PC-9 (cell line): ENCODE data around the gene TMCO6. TPM values are rescaled to one million over a fixed set of nuclear protein-coding genes. Genes with fewer than 3 reads are reported as not detected.
"Not testable (repeated sequence)": the region's sequence is repeated elsewhere in the genome, so short reads cannot be mapped to it uniquely, and the experiment has no call there.

Source experiments
- BruUV-seq: library from RNA; stranded (reverse); fragments of 400-500 nt; replicated peaks from 2 replicates; lab custom pipeline; 2021; lab: Mats Ljungman, UMichigan
- CTCF ChIA-PET: fragments of 300-600 bp; sonication (Branson Sonifier 250); formaldehyde crosslinking; loops from one replicate; lab custom pipeline; 2022; ENCODE audit warnings: antibody characterized with exemption; lab: Charles Lee
- POLR2A ChIA-PET: fragments of 300-600 bp; sonication (Branson Sonifier 250); formaldehyde crosslinking; loops from one replicate; lab custom pipeline; 2022; ENCODE audit warnings: antibody characterized with exemption; ENCODE audit not compliant: unreplicated experiment; lab: Charles Lee
- DNase-seq, 2 experiments: peaks; one replicate each; pipeline versions ENCODE4 v3.0.0 to v3.0.0-alpha.2; 2015 to 2022; ENCODE audit warnings: mixed read lengths in 1 of 2
- H2AFZ ChIP-seq: fragments of 200-600 bp; sonication (generic); 2 replicates; pipeline ENCODE4 v1.8.1; 2017; ENCODE audit warnings: antibody characterized with exemption
- H3F3A ChIP-seq: fragments of 200-600 bp; sonication (generic); 2 replicates; pipeline ENCODE4 v1.8.1; 2017; ENCODE audit warnings: antibody characterized with exemption, mild to moderate bottlenecking, low read depth; ENCODE audit not compliant: insufficient read depth
- H3K27ac ChIP-seq: fragments of 200-600 bp; sonication (generic); 2 replicates; pipeline ENCODE4 v1.6.1; 2016; ENCODE audit warnings: mixed run types
- H3K27me3 ChIP-seq: fragments of 200-600 bp; sonication (generic); 2 replicates; pipeline ENCODE4 v1.6.1; 2016; ENCODE audit warnings: low read depth, mixed run types; ENCODE audit not compliant: insufficient read depth
- H3K36me3 ChIP-seq: fragments of 200-600 bp; sonication (generic); 2 replicates; pipeline ENCODE4 v1.6.1; 2016; ENCODE audit warnings: low read depth, mixed run types
- H3K4me1 ChIP-seq: fragments of 200-600 bp; sonication (generic); replicated peaks from 2 replicates; pipeline ENCODE4 v1.6.1; 2016; ENCODE audit warnings: mixed run types; ENCODE audit not compliant: insufficient read depth
- H3K4me2 ChIP-seq: fragments of 200-600 bp; sonication (generic); 2 replicates; pipeline ENCODE4 v1.6.1; 2017; ENCODE audit warnings: mixed run types
- H3K4me3 ChIP-seq: fragments of 200-600 bp; sonication (generic); 2 replicates; pipeline ENCODE4 v1.6.1; 2016; ENCODE audit warnings: mixed run types
- H3K79me2 ChIP-seq: fragments of 200-600 bp; sonication (generic); 2 replicates; pipeline ENCODE4 v1.6.1; 2017; ENCODE audit warnings: low read depth, mixed run types
- H3K9me2 ChIP-seq: fragments of 200-600 bp; sonication (generic); 2 replicates; pipeline ENCODE4 v1.8.1; 2017; ENCODE audit warnings: mild to moderate bottlenecking; ENCODE audit not compliant: insufficient read depth
- H3K9me3 ChIP-seq: fragments of 200-600 bp; sonication (generic); 2 replicates; pipeline ENCODE4 v1.8.1; 2016; ENCODE audit warnings: low read depth; ENCODE audit not compliant: insufficient read depth
- H4K20me1 ChIP-seq: fragments of 200-600 bp; sonication (generic); 2 replicates; pipeline ENCODE4 v1.8.1; 2017; ENCODE audit not compliant: insufficient read depth
- CTCF ChIP-seq: fragments of 200-600 bp; sonication (generic); conservative IDR thresholded peaks from 2 replicates; pipeline ENCODE4 v1.6.1; 2017; ENCODE audit warnings: mixed run types, antibody characterized with exemption, mild to moderate bottlenecking, moderate library complexity
- EZH2 ChIP-seq: fragments of 200-600 bp; sonication (generic); IDR thresholded peaks from 2 replicates; pipeline ENCODE4 v1.8.0; 2017; ENCODE audit warnings: antibody characterized with exemption, low read depth
- intact Hi-C: fragments of 100-400 bp; cut with micrococcal nuclease; formaldehyde crosslinking; loops from one replicate; pipeline ENCODE4 v1.10.0; 2022; ENCODE audit not compliant: unreplicated experiment
- total RNA-seq: library from RNA; stranded (reverse); gene quantifications from 2 replicates; pipeline ENCODE4 v1.2.3, GENCODE V29; 2021

Gene TMCO6
- total RNA-seq, 1 experiment from 2014 or later, result 12.1 TPM

- H3K4me3 ChIP-seq, result no peak overlapping the region
- no peaks in the 10 kb centered on the region for H3K36me3 ChIP-seq
- POLR2A ChIA-PET, result no interaction called here
- no peaks in the 10 kb centered on the region for H3K27me3 ChIP-seq
- no peaks in the 10 kb centered on the region for H3K9me3 ChIP-seq
- TF ChIP-seq CTCF (no peak), EZH2 (no peak)
- CTCF ChIA-PET, result interaction anchor here (0.6 kb wide), 1 partner anchor 63 kb away, joined by 3 read pairs; no protein-coding TSS in a partner anchor
- intact Hi-C loops, result loop anchor here (2.0 to 5.0 kb wide), 3 partner anchors 73 to 290 kb away; partner anchors contain the start of genes APBB3, HBEGF and SLC35A4
- peaks cover 16% of the 10 kb centered on the region for H3K79me2 ChIP-seq
- H3F3A ChIP-seq, result peaks cover 6% of the 10 kb centered on the region; the same call in 1 of the 2 replicates
- H3K27ac ChIP-seq, result no peak overlapping the region
- H3K4me1 ChIP-seq, result peaks cover 16% of the 10 kb centered on the region
- no peak for DNase-seq
- H3K9me2 ChIP-seq, result no peaks in the 10 kb centered on the region
- H4K20me1 ChIP-seq, result no peaks in the 10 kb centered on the region
- BruUV-seq, result no TSS peak
- H2AFZ ChIP-seq, result no peak overlapping the region
- no peak overlapping the region for H3K4me2 ChIP-seq
These were observed 1.7 kb upstream of the TMCO6 start for GRCh38 chr5:140637371-140638100.

- Histone ChIP-seq H3K27ac (peak overlapping the region; percentile 73), H3K4me1 (peaks cover 10% of the 10 kb centered on the region), H2AFZ (peak overlapping the region; percentile 90), H3K4me3 (peak overlapping the region; percentile 78), H3K4me2 (peak overlapping the region; percentile 79), H3K79me2 (peaks cover 16% of the 10 kb centered on the region)
- H4K20me1 ChIP-seq, DNase-seq, H3K9me3 ChIP-seq, H3K27me3 ChIP-seq, H3F3A ChIP-seq, H3K36me3 ChIP-seq, POLR2A ChIA-PET, H3K9me2 ChIP-seq, BruUV-seq: not testable (repeated sequence)
- CTCF ChIA-PET, result interaction anchor here (0.5 to 0.7 kb wide), 3 partner anchors 108 to 939 kb away, joined by 3 to 4 read pairs (median 4); no protein-coding TSS in a partner anchor
- intact Hi-C loops, result loop anchor here (1.0 to 5.0 kb wide), 4 partner anchors 74 to 292 kb away; partner anchors contain the start of genes APBB3, HBEGF and SLC35A4
These were observed 428 bp upstream of the TMCO6 start for GRCh38 chr5:140638898-140639147.

GRCh38 chr5:140641716-140642115 lies 2.5 kb downstream of the TMCO6 start:
- Histone ChIP-seq H3K4me3 (no peak overlapping the region), H3K27me3 (no peaks in the 10 kb centered on the region), H4K20me1 (peaks cover 2% of the 10 kb centered on the region; the same call in 1 of the 2 replicates), H3K4me1 (peaks cover 17% of the 10 kb centered on the region), H3K9me3 (no peaks in the 10 kb centered on the region), H2AFZ (no peak overlapping the region), H3K9me2 (no peaks in the 10 kb centered on the region), H3F3A (no peaks in the 10 kb centered on the region; the same call in 1 of the 2 replicates), H3K36me3 (no peaks in the 10 kb centered on the region), H3K4me2 (no peak overlapping the region), H3K27ac (no peak overlapping the region), H3K79me2 (peaks cover 34% of the 10 kb centered on the region)
- DNase-seq, result no peak
- ChIA-PET CTCF (interaction anchor here (0.6 kb wide), 1 partner anchor 96 kb away, joined by 5 read pairs; no protein-coding TSS in a partner anchor), POLR2A (interaction anchor here (0.7 kb wide), 1 partner anchor 96 kb away, joined by 8 read pairs; no protein-coding TSS in a partner anchor)
- TF ChIP-seq EZH2 (no peak), CTCF (no peak)
- intact Hi-C loops, result no loop called here
- no TSS peak for BruUV-seq
